ENCODE data around the gene ZNF322.

- TF ChIP-seq, protein P1, sequence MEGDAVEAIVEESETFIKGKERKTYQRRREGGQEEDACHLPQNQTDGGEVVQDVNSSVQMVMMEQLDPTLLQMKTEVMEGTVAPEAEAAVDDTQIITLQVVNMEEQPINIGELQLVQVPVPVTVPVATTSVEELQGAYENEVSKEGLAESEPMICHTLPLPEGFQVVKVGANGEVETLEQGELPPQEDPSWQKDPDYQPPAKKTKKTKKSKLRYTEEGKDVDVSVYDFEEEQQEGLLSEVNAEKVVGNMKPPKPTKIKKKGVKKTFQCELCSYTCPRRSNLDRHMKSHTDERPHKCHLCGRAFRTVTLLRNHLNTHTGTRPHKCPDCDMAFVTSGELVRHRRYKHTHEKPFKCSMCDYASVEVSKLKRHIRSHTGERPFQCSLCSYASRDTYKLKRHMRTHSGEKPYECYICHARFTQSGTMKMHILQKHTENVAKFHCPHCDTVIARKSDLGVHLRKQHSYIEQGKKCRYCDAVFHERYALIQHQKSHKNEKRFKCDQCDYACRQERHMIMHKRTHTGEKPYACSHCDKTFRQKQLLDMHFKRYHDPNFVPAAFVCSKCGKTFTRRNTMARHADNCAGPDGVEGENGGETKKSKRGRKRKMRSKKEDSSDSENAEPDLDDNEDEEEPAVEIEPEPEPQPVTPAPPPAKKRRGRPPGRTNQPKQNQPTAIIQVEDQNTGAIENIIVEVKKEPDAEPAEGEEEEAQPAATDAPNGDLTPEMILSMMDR (IDR thresholded peaks at IDR 0.05; ENCODE audit: low read length): no peak
- TF ChIP-seq EZH2phosphoT487 (IDR thresholded peaks at IDR 0.05; ENCODE audit: low read length): no peak
Observed at GRCh38 chr6:26627843-26628242, 31.7 kb downstream of the ZNF322 start.

Measured in MM.1S (cell line).